Mesenchymal stem cell (in vitro differentiated cells and primary cell): ENCODE measurements around the gene GRHL3.

Experiments
- DNase-seq: peaks from one replicate; pipeline ENCODE4 v3.0.0-alpha.2; 2013
- H2AFZ ChIP-seq: one replicate; pipeline ENCODE4 v1.6.1; 2013; ENCODE audit warnings: low read depth, mild to moderate bottlenecking, control low read depth, inconsistent platforms, low read length, moderate library complexity
- H2AK5ac ChIP-seq: 2 replicates; pipeline ENCODE4 v1.6.1; 2013; ENCODE audit warnings: low read length, moderate library complexity, mild to moderate bottlenecking, inconsistent platforms; ENCODE audit not compliant: severe bottlenecking
- H2BK120ac ChIP-seq: one replicate; pipeline ENCODE4 v1.6.1; 2013; ENCODE audit warnings: low read depth, mild to moderate bottlenecking, inconsistent platforms, low read length, moderate library complexity
- H2BK12ac ChIP-seq, 2 experiments: one replicate each; pipeline ENCODE4 v1.6.1; 2013; ENCODE audit warnings: inconsistent platforms in 2 of 2, low read length in 2 of 2, mild to moderate bottlenecking in 2 of 2, moderate library complexity in 2 of 2, control low read depth in 1 of 2
- H2BK15ac ChIP-seq: one replicate; pipeline ENCODE4 v1.6.1; 2013; ENCODE audit warnings: mild to moderate bottlenecking, low read depth, inconsistent platforms; ENCODE audit not compliant: poor library complexity, severe bottlenecking
- H2BK5ac ChIP-seq: 2 replicates; pipeline ENCODE4 v1.6.1; 2013; ENCODE audit warnings: low read depth, mild to moderate bottlenecking, low read length, control low read depth, inconsistent platforms; ENCODE audit not compliant: poor library complexity, severe bottlenecking
- H3K14ac ChIP-seq, 2 experiments: one replicate each; pipeline ENCODE4 v1.6.1; 2013; ENCODE audit warnings: inconsistent platforms in 2 of 2, low read length in 2 of 2, control low read depth in 1 of 2, mild to moderate bottlenecking in 1 of 2, moderate library complexity in 1 of 2
- H3K18ac ChIP-seq, 2 experiments: one replicate each; pipeline ENCODE4 v1.6.1; 2013; ENCODE audit warnings: inconsistent platforms in 2 of 2, low read length in 2 of 2, control low read depth in 1 of 2, low read depth in 1 of 2, mild to moderate bottlenecking in 1 of 2
- H3K23ac ChIP-seq, 2 experiments: one replicate each; pipeline ENCODE4 v1.6.1; 2013; ENCODE audit warnings: inconsistent platforms in 2 of 2, low read length in 2 of 2, mild to moderate bottlenecking in 2 of 2, moderate library complexity in 2 of 2, control low read depth in 1 of 2
- H3K27ac ChIP-seq: 2 replicates; pipeline ENCODE4 v1.5.1; 2013; ENCODE audit warnings: mild to moderate bottlenecking, moderate library complexity, low read length, control low read depth, inconsistent platforms; ENCODE audit not compliant: poor library complexity, severe bottlenecking
- H3K27me3 ChIP-seq, 2 experiments: 2 replicates each; pipeline versions ENCODE4 v1.6.1 to v1.7.0; 2013; ENCODE audit warnings: low read length in 2 of 2, mild to moderate bottlenecking in 2 of 2, moderate library complexity in 2 of 2, control low read depth in 1 of 2, inconsistent platforms in 1 of 2; ENCODE audit not compliant: control insufficient read depth in 1 of 2, insufficient read depth in 1 of 2
- H3K36me3 ChIP-seq, 2 experiments: 2 replicates each; pipeline versions ENCODE4 v1.6.1 to v1.7.0; 2013; ENCODE audit warnings: low read length in 2 of 2, control low read depth in 1 of 2, inconsistent platforms in 1 of 2, low read depth in 1 of 2, mild to moderate bottlenecking in 1 of 2; ENCODE audit not compliant: insufficient read depth in 2 of 2, control insufficient read depth in 1 of 2
- H3K4ac ChIP-seq, 2 experiments: one replicate each; pipeline ENCODE4 v1.6.1; 2013; ENCODE audit warnings: inconsistent platforms in 2 of 2, low read length in 2 of 2, mild to moderate bottlenecking in 2 of 2, moderate library complexity in 2 of 2, control low read depth in 1 of 2, low read depth in 1 of 2
- H3K4me1 ChIP-seq: 2 replicates; pipeline ENCODE4 v1.6.1; 2013; ENCODE audit warnings: low read depth, low read length, control low read depth; ENCODE audit not compliant: control insufficient read depth, insufficient read depth
- H3K4me2 ChIP-seq: 2 replicates; pipeline ENCODE4 v1.6.1; 2013; ENCODE audit warnings: low read length, mild to moderate bottlenecking, inconsistent platforms; ENCODE audit not compliant: poor library complexity, severe bottlenecking
- H3K4me3 ChIP-seq, 2 experiments: 2 replicates each; pipeline versions ENCODE4 v1.5.1 to v1.7.0; 2013; ENCODE audit warnings: low read length in 2 of 2, mild to moderate bottlenecking in 2 of 2, control low read depth in 1 of 2, low read depth in 1 of 2; ENCODE audit not compliant: insufficient read depth in 1 of 2
- H3K79me1 ChIP-seq: replicated peaks from 2 replicates; pipeline ENCODE4 v1.6.1; 2013; ENCODE audit warnings: mild to moderate bottlenecking, control low read depth, low read length, inconsistent platforms; ENCODE audit not compliant: poor library complexity, severe bottlenecking
- H3K9ac ChIP-seq: 2 replicates; pipeline ENCODE4 v1.7.0; 2013; ENCODE audit warnings: mild to moderate bottlenecking, low read length, moderate library complexity
- H3K9me3 ChIP-seq: 2 replicates; pipeline ENCODE4 v1.7.0; 2013; ENCODE audit warnings: mild to moderate bottlenecking, low read length; ENCODE audit not compliant: control insufficient read depth
- H4K8ac ChIP-seq: one replicate; pipeline ENCODE4 v1.6.1; 2013; ENCODE audit warnings: inconsistent platforms, mild to moderate bottlenecking, low read length, moderate library complexity
- H4K91ac ChIP-seq: one replicate; pipeline ENCODE4 v1.6.1; 2013; ENCODE audit warnings: mild to moderate bottlenecking, low read length, inconsistent platforms
- WGBS: methylation state at CpG from one replicate; pipeline ENCODE4 v1.1.7; 2013; ENCODE audit warnings: mixed read lengths; 5-methylcytosine and 5-hydroxymethylcytosine counted together

Gene GRHL3

DNA sequence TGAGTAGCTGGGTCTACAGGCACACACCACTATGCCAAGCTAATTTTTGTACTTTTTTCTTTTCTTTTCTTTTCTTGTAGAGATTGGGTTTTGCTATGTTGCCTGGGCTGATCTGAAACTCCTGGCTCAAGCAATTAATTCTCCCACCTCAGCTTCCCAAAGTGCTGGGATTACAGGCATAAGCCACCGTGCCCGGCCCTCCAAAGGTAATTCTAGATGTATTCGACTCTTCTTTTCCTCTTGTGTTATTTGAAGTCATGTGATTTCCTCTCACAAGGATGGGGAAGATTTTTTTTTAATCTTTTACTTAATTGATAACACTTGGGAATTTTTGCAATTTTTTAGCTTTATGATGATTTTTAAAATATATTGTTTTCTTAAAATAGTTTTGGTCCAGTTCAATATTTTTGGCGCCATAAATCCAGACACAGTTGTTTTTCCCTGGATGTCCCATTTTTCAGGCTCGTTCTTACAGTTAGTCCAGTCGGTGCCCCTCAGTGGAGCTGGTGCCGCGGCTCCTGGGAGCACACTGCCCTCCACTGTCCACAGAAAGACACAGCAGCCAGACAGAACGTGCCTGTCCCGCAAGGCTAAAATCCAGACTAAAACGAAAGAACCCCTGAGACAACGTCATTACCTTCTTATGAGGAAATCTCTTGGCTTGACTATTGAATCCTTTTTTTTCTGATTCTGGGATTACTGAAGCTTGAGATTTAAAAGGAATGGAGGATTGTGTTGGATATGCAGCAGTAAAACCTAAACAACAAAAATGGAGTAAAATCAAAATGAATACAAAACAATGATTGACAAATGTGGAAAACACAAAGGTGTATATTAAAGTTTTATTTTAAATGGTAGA, 72.0 kb downstream of the GRHL3 start:
- Histone ChIP-seq H2AK5ac (no peak overlapping the region), H3K4me3 (no peak overlapping the region), H3K27ac (no peak overlapping the region), H3K27me3 (no peaks in the 10 kb centered on the region), H3K18ac (no peak overlapping the region), H4K91ac (no peak overlapping the region), H3K4me1 (peaks cover 10% of the 10 kb centered on the region), H3K79me1 (peaks cover 3% of the 10 kb centered on the region), H2BK15ac (no peak overlapping the region), H3K9ac (peak overlapping the region; percentile 83), H3K9me3 (no peaks in the 10 kb centered on the region), H3K4me2 (no peak overlapping the region), H2BK12ac (peak overlapping the region in 1 of 2 experiments; percentile 71), H3K23ac (no peak overlapping the region), H2BK5ac (no peak overlapping the region), H3K36me3 (peaks cover 0 to 3% of the 10 kb centered on the region in 2 experiments), H2AFZ (no peak overlapping the region), H3K14ac (no peak overlapping the region), H3K4ac (no peak overlapping the region), H2BK120ac (no peak overlapping the region), H4K8ac (no peak overlapping the region)
- WGBS, result 19% methylated on average over 6 of the region's 12 CpGs
- peak; percentile 94 for DNase-seq

DNA sequence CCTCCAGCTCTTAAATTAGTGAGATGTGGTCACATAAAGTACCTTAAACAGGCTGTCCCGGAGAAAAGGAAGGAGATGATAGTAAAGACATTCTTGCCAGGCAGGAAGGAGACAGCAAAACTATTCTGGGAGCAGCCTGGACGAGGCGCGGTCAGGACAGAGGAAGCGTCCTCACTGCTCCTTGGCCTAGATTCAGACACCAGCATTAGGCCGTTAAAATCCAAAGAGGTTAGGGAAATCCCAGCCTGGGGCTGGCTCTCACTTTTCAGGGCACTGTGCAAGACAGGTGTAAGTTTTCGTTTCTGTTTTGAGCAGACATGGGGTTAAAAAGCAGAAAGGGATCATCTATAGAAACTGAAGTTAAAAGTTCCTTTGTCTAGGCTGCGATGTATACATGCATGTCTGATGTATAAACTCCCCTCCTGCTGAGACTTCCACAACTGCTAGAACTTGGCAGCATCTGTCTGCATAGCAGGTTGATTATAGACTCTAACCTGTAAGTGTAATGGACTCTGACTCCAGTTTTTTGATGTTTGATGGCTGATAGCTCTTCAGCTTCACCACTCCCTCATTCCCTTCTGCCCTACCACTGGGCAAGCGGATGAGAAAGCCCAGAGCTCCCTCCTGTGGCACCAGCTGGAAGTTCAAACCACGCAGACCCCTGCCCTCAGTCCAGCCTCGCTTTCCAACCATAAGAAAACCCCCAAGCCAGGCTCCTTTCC, 72.9 kb downstream of the GRHL3 start:
- no peak overlapping the region for H3K4me2 ChIP-seq
- H3K27me3 ChIP-seq, result no peaks in the 10 kb centered on the region
- peak overlapping the region; percentile 18 for H2AK5ac ChIP-seq
- no peak overlapping the region for H2BK15ac ChIP-seq
- H3K9me3 ChIP-seq, result no peaks in the 10 kb centered on the region
- H3K27ac ChIP-seq, result no peak overlapping the region
- H3K23ac ChIP-seq, result no peak overlapping the region
- H3K4me3 ChIP-seq, result no peak overlapping the region
- peak overlapping the region; percentile 81 for H4K8ac ChIP-seq
- WGBS, result 38% methylated on average over 9 of the region's 11 CpGs
- peak overlapping the region; percentile 54 for H4K91ac ChIP-seq
- H3K9ac ChIP-seq, result peak overlapping the region; percentile 83
- H2BK120ac ChIP-seq, result peak overlapping the region; percentile 15
- no peak overlapping the region for H3K14ac ChIP-seq
- peak overlapping the region; percentile 1 for H2AFZ ChIP-seq
- peaks cover 0 to under 1% of the 10 kb centered on the region in 2 experiments for H3K36me3 ChIP-seq
- H3K79me1 ChIP-seq, result peaks cover 3% of the 10 kb centered on the region
- peak; percentile 78 for DNase-seq
- peak overlapping the region in 1 of 2 experiments; percentile 54 for H3K18ac ChIP-seq
- peak overlapping the region in 1 of 2 experiments; percentile 83 for H3K4ac ChIP-seq
- H3K4me1 ChIP-seq, result peaks cover 10% of the 10 kb centered on the region
- H2BK12ac ChIP-seq, result peak overlapping the region; percentile 38 to 85
- H2BK5ac ChIP-seq, result no peak overlapping the region

DNA sequence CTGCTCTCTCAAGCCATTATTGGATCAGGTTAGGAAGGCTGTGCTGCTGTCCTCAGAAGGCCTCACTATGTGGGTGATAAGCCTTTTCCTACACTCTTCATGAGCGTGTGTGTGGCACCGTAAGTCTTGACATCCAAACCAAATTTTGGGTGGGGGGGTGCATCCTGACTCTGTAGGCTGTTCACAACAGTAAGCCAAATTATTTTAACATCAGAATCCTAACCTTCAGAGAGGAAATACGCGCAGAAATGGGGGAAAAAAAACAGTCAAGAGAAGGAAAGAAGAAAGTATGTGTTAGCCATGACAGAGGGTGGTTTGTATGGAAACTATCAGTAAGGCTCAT, 73.4 kb downstream of the GRHL3 start:
- no peaks in the 10 kb centered on the region for H3K27me3 ChIP-seq

More for the DNA sequence above, 73.4 kb downstream of the GRHL3 start:
- Histone ChIP-seq H3K14ac (no peak overlapping the region), H3K4me1 (peaks cover 7% of the 10 kb centered on the region), H2BK15ac (no peak overlapping the region), H4K8ac (peak overlapping the region; percentile 81), H2BK12ac (peak overlapping the region; percentile 38 to 85), H3K4me2 (no peak overlapping the region), H3K23ac (no peak overlapping the region), H2AK5ac (no peak overlapping the region), H4K91ac (peak overlapping the region; percentile 54), H3K9ac (peak overlapping the region; percentile 54), H3K36me3 (no peaks in the 10 kb centered on the region), H3K18ac (no peak overlapping the region), H3K27ac (no peak overlapping the region), H2BK120ac (peak overlapping the region; percentile 15), H3K4ac (peak overlapping the region in 1 of 2 experiments; percentile 83), H2AFZ (no peak overlapping the region), H3K79me1 (peaks cover 3% of the 10 kb centered on the region), H2BK5ac (no peak overlapping the region), H3K4me3 (no peak overlapping the region), H3K9me3 (no peaks in the 10 kb centered on the region)
- DNase-seq, result peak; percentile 36
- 83% methylated on average over 2 of the region's 4 CpGs for WGBS
